Left ventricle myocardium inferior (tissue), 1 donor: Measurements from ENCODE around the gene EDC4. TPM values are rescaled to one million over a fixed set of nuclear protein-coding genes. Genes with fewer than 3 reads are reported as not detected.
A peak's percentile ranks its signal among the peaks of the same experiment; 100 is the strongest.

Source experiments
- DNase-seq: peaks from one replicate; pipeline ENCODE4 v3.0.0-alpha.2; 2020
- H3K27ac ChIP-seq: fragments of 200-600 bp; replicated peaks from 2 replicates; pipeline ENCODE4 v1.8.0; 2021
- H3K27me3 ChIP-seq: fragments of 200-600 bp; 2 replicates; pipeline ENCODE4 v1.8.0; 2021; ENCODE audit warnings: low read depth
- H3K36me3 ChIP-seq: fragments of 200-600 bp; 2 replicates; pipeline ENCODE4 v1.8.0; 2021
- H3K4me1 ChIP-seq: fragments of 200-600 bp; 2 replicates; pipeline ENCODE4 v1.8.0; 2021
- H3K4me3 ChIP-seq: fragments of 200-600 bp; 2 replicates; pipeline ENCODE4 v1.8.0; 2021; ENCODE audit warnings: mild to moderate bottlenecking, moderate library complexity
- H3K9me3 ChIP-seq: fragments of 200-600 bp; replicated peaks from 2 replicates; pipeline ENCODE4 v1.8.0; 2021
- CTCF ChIP-seq: fragments of 200-600 bp; IDR thresholded peaks from 2 replicates; pipeline ENCODE4 v1.8.0; 2021; ENCODE audit warnings: antibody characterized with exemption, mild to moderate bottlenecking, borderline replicate concordance
- intact Hi-C: fragments of 100-400 bp; cut with micrococcal nuclease; formaldehyde crosslinking; loops from one replicate; pipeline ENCODE4 v1.11.0; 2022
- total RNA-seq: library from RNA; stranded (reverse); fragmentation: NEBNext Ultra II Directional; extraction: Animal tissue kit (Norgen Biotek cat#: 25700); gene quantifications from one replicate; pipeline ENCODE4 v1.2.1, GENCODE V29; 2021
- donor health status: DM: no; HTN: yes; CAD: no; lungs with severe emphysema.

Gene EDC4
- total RNA-seq, 1 donor from 2014 or later = 33.2 TPM

DNA sequence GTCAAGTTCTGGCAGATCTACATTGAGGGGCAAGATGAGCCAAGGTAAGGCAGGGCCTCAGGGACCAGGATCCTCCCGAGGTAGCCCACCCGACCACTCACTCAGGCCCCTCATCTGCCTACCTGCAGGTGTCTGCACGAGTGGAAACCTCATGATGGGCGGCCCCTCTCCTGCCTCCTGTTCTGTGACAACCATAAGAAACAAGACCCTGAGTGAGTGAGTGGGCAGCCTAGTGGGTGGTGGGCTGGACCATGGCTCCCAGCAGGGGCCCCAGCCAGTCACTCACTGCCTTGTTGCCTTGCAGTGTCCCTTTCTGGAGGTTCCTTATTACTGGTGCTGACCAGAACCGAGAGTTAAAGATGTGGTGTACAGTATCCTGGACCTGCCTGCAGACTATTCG is 5.4 kb downstream of the EDC4 start:
- peaks cover 69% of the 10 kb centered on the region for H3K4me1 ChIP-seq
- intact Hi-C loops = no loop called here

DNA sequence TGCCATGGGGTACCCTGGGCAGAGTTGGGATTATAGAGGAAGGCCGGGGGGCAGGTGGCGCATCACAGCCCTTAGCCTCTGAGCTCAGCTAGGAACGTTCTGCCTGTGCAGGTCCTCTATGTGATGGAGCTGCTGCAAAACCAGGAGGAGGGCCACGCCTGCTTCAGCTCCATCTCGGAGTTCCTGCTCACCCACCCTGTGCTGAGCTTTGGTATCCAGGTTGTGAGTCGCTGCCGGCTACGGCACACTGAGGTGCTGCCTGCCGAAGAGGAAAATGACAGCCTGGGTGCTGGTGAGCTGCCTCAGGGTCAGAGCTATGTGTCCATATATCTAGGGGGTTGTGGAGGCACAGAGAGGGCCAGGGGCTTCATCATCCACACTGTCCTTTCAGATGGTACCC is 6.0 kb downstream of the EDC4 start:
- Histone ChIP-seq H3K4me3 (no peak overlapping the region), H3K36me3 (peaks cover 83% of the 10 kb centered on the region), H3K27me3 (no peaks in the 10 kb centered on the region), H3K27ac (no peak overlapping the region), H3K4me1 (peaks cover 69% of the 10 kb centered on the region), H3K9me3 (no peaks in the 10 kb centered on the region)
- TF ChIP-seq CTCF = no peak
- no peak for DNase-seq
- intact Hi-C loops = no loop called here

More for the DNA sequence above, 5.4 kb downstream of the EDC4 start:
- Histone ChIP-seq H3K9me3 (no peaks in the 10 kb centered on the region), H3K27ac (no peak overlapping the region), H3K36me3 (peaks cover 77% of the 10 kb centered on the region), H3K4me3 (no peak overlapping the region), H3K27me3 (no peaks in the 10 kb centered on the region)
- no peak for DNase-seq
- no peak for TF ChIP-seq CTCF

- H3K27ac ChIP-seq = no peak overlapping the region
- no peak for TF ChIP-seq CTCF
Measured at GRCh38 chr16:67879462-67879861, 6.6 kb downstream of the EDC4 start.

DNA sequence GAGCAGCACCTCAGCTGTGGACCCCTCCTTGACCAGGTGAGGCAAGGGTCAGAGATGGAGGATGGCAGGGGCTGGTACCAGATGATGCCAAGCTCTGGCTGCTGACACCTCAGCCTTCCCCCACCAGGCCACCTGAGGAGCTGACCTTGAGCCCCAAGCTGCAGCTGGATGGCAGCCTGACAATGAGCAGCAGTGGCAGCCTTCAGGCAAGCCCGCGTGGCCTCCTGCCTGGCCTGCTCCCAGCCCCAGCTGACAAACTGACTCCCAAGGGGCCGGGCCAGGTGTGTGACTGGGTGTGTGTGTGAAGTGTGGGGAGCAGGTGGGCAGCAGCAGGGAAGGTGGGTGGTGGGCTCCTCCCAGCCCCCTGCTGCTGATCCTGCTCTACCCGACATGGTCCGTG is 7.1 kb downstream of the EDC4 start:
- intact Hi-C loops = no loop called here

More at GRCh38 chr16:67879462-67879861, 6.6 kb downstream of the EDC4 start:
- no peaks in the 10 kb centered on the region for H3K9me3 ChIP-seq
- H3K4me1 ChIP-seq = peaks cover 69% of the 10 kb centered on the region
- intact Hi-C loops = no loop called here
- peaks cover 89% of the 10 kb centered on the region for H3K36me3 ChIP-seq
- no peak for DNase-seq
- no peaks in the 10 kb centered on the region for H3K27me3 ChIP-seq
- H3K4me3 ChIP-seq = no peak overlapping the region

DNA sequence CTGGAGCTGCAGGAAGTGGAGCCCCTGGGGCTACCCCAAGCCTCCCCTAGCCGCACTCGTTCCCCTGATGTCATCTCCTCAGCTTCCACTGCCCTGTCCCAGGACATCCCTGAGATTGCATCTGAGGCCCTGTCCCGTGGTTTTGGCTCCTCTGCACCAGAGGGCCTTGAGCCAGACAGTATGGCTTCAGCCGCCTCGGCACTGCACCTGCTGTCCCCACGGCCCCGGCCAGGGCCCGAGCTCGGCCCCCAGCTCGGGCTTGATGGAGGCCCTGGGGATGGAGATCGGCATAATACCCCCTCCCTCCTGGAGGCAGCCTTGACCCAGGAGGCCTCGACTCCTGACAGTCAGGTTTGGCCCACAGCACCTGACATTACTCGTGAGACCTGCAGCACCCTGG is 7.7 kb downstream of the EDC4 start:
- TF ChIP-seq CTCF = no peak
- H3K9me3 ChIP-seq = no peaks in the 10 kb centered on the region
- H3K36me3 ChIP-seq = peaks cover 85% of the 10 kb centered on the region
- intact Hi-C loops = no loop called here
- H3K4me3 ChIP-seq = no peak overlapping the region
- no peaks in the 10 kb centered on the region for H3K27me3 ChIP-seq
- peaks cover 67% of the 10 kb centered on the region for H3K4me1 ChIP-seq
- H3K27ac ChIP-seq = peak overlapping the region; percentile 93
- no peak for DNase-seq

More for the DNA sequence above, 7.1 kb downstream of the EDC4 start:
- no peak for DNase-seq
- Histone ChIP-seq H3K9me3 (no peaks in the 10 kb centered on the region), H3K4me3 (no peak overlapping the region), H3K36me3 (peaks cover 89% of the 10 kb centered on the region), H3K4me1 (peaks cover 69% of the 10 kb centered on the region), H3K27me3 (no peaks in the 10 kb centered on the region), H3K27ac (no peak overlapping the region)
- no peak for TF ChIP-seq CTCF
